GM23338 (cell line): ENCODE measurements around the gene RAB7B. TPM values are rescaled to one million over a fixed set of nuclear protein-coding genes. Genes with fewer than 3 reads are reported as not detected.

ENCODE experiments used
- ATAC-seq: fragments of 200-7000 bp; cut with Tn5 transposase; 3 replicates; pipeline ENCODE4 v1.9.1; 2020
- DNase-seq: peaks from one replicate; pipeline ENCODE4 v3.0.0-alpha.2; 2015; ENCODE audit warnings: low spot score
- H2AFZ ChIP-seq: fragments of 200-600 bp; sonication (generic); 2 replicates; pipeline ENCODE4 v1.8.0; 2016; ENCODE audit warnings: antibody characterized with exemption, mild to moderate bottlenecking, moderate library complexity
- H3F3A ChIP-seq: fragments of 200-600 bp; sonication (generic); replicated peaks from 2 replicates; pipeline ENCODE4 v1.8.0; 2017; ENCODE audit warnings: antibody characterized with exemption, mixed run types, low read depth
- H3K27ac ChIP-seq: fragments of 200-600 bp; sonication (generic); 2 replicates; pipeline ENCODE4 v1.6.1; 2016; ENCODE audit warnings: low read depth
- H3K27me3 ChIP-seq: fragments of 200-600 bp; sonication (generic); 2 replicates; pipeline ENCODE4 v1.8.0; 2016; ENCODE audit warnings: mild to moderate bottlenecking, mixed run types, moderate library complexity; ENCODE audit not compliant: insufficient read depth
- H3K36me3 ChIP-seq: fragments of 200-600 bp; sonication (generic); 2 replicates; pipeline ENCODE4 v1.8.0; 2016; ENCODE audit warnings: mild to moderate bottlenecking; ENCODE audit not compliant: insufficient read depth
- H3K4me1 ChIP-seq: fragments of 200-600 bp; sonication (generic); 2 replicates; pipeline ENCODE4 v1.8.0; 2016; ENCODE audit warnings: mild to moderate bottlenecking, moderate library complexity; ENCODE audit not compliant: insufficient read depth
- H3K4me2 ChIP-seq: fragments of 200-600 bp; sonication (generic); 2 replicates; pipeline ENCODE4 v1.7.1; 2017; ENCODE audit warnings: mixed run types
- H3K4me3 ChIP-seq: fragments of 200-600 bp; sonication (generic); 2 replicates; pipeline ENCODE4 v1.6.1; 2016; ENCODE audit warnings: mixed run types
- H3K79me2 ChIP-seq: fragments of 200-600 bp; sonication (generic); replicated peaks from 2 replicates; pipeline ENCODE4 v1.8.0; 2017; ENCODE audit warnings: mild to moderate bottlenecking; ENCODE audit not compliant: insufficient read depth
- H3K9me2 ChIP-seq: fragments of 200-600 bp; sonication (generic); 2 replicates; pipeline ENCODE4 v1.8.0; 2017; ENCODE audit not compliant: insufficient read depth
- H4K20me1 ChIP-seq: fragments of 200-600 bp; sonication (generic); replicated peaks from 2 replicates; pipeline ENCODE4 v1.8.0; 2017; ENCODE audit warnings: mild to moderate bottlenecking; ENCODE audit not compliant: insufficient read depth
- H3K27ac Mint-ChIP-seq: 2 replicates; pipeline ENCODE4 v1.8.0; 2020; ENCODE audit warnings: inconsistent platforms, mild to moderate bottlenecking, moderate library complexity, mixed read lengths
- H3K27me3 Mint-ChIP-seq: 3 replicates; pipeline ENCODE4 v1.8.0; 2022; ENCODE audit warnings: low read depth, mild to moderate bottlenecking, moderate library complexity, mixed read lengths, inconsistent platforms; ENCODE audit not compliant: insufficient read depth, poor library complexity
- H3K36me3 Mint-ChIP-seq: 3 replicates; pipeline ENCODE4 v1.8.0; 2021; ENCODE audit warnings: low read depth, mild to moderate bottlenecking, inconsistent platforms, moderate library complexity, mixed read lengths
- H3K4me1 Mint-ChIP-seq: 3 replicates; pipeline ENCODE4 v1.8.0; 2020; ENCODE audit warnings: mild to moderate bottlenecking, inconsistent platforms, mixed read lengths
- H3K4me3 Mint-ChIP-seq: 3 replicates; pipeline ENCODE4 v1.8.0; 2021; ENCODE audit warnings: moderate library complexity, mild to moderate bottlenecking, inconsistent platforms, mixed read lengths
- H3K9me3 Mint-ChIP-seq: 3 replicates; pipeline ENCODE4 v1.8.0; 2020; ENCODE audit warnings: moderate library complexity, mild to moderate bottlenecking, inconsistent platforms, mixed read lengths
- CREB1 ChIP-seq: fragments of 250-450 bp; sonication (Bioruptor Pico); IDR thresholded peaks from 2 replicates; pipeline ENCODE4 v1.5.0; 2020; ENCODE audit warnings: low read depth, mild to moderate bottlenecking, moderate library complexity
- CTCF ChIP-seq, 2 experiments: fragments of 200-600 bp in 1 of 2; sonication (generic) in 1 of 2; conservative IDR thresholded peaks; 2 replicates each; pipeline versions ENCODE4 v1.5.1 to v1.6.1; 2016 to 2017; ENCODE audit warnings: antibody characterized with exemption in 2 of 2, low read depth in 2 of 2, mild to moderate bottlenecking in 2 of 2, moderate library complexity in 1 of 2
- ETS1 ChIP-seq: IDR thresholded peaks from 2 replicates; pipeline ENCODE4 v1.6.1; 2016; ENCODE audit warnings: antibody characterized with exemption
- EZH2 ChIP-seq: fragments of 200-600 bp; sonication (generic); IDR thresholded peaks from one replicate; pipeline ENCODE4 v1.8.0; 2017; ENCODE audit warnings: antibody characterized with exemption, mild to moderate bottlenecking, low read depth; ENCODE audit not compliant: unreplicated experiment
- EZH2phosphoT487 ChIP-seq: fragments of 200-600 bp; sonication (generic); IDR thresholded peaks from one replicate; pipeline ENCODE4 v1.8.1; 2018; ENCODE audit warnings: antibody characterized with exemption; ENCODE audit not compliant: unreplicated experiment
- JUNB ChIP-seq: IDR thresholded peaks from one replicate; pipeline ENCODE4 v1.6.1; 2016; ENCODE audit warnings: antibody characterized with exemption; ENCODE audit not compliant: unreplicated experiment
- NANOG ChIP-seq: IDR thresholded peaks from 2 replicates; pipeline ENCODE4 v1.6.1; 2016; ENCODE audit warnings: antibody characterized with exemption, borderline replicate concordance
- POLR2AphosphoS5 ChIP-seq: IDR thresholded peaks from 2 replicates; pipeline ENCODE4 v1.6.1; 2016; ENCODE audit warnings: antibody characterized with exemption, low read depth
- REST ChIP-seq: IDR thresholded peaks from one replicate; pipeline ENCODE4 v1.6.1; 2018; ENCODE audit warnings: antibody characterized with exemption; ENCODE audit not compliant: unreplicated experiment
- STAT1 ChIP-seq: IDR thresholded peaks from one replicate; pipeline ENCODE4 v1.6.1; 2016; ENCODE audit warnings: antibody characterized with exemption; ENCODE audit not compliant: unreplicated experiment
- ZNF114 ChIP-seq: fragments of 250-450 bp; sonication (Bioruptor Pico); IDR thresholded peaks from 2 replicates; pipeline ENCODE4 v1.5.0; 2020; ENCODE audit warnings: mild to moderate bottlenecking, moderate library complexity
- ZNF331 ChIP-seq: fragments of 250-450 bp; sonication (Bioruptor Pico); IDR thresholded peaks from 2 replicates; pipeline ENCODE4 v1.5.0; 2020; ENCODE audit warnings: low read depth, mild to moderate bottlenecking, moderate library complexity
- ZNF462 ChIP-seq: fragments of 250-450 bp; sonication (Bioruptor Pico); IDR thresholded peaks from 2 replicates; pipeline ENCODE4 v1.5.0; 2020; ENCODE audit warnings: mild to moderate bottlenecking, moderate library complexity
- polyA plus RNA-seq: library from polyadenylated mRNA; unstranded; fragments of >200 nt; fragmentation: Nextera tagmentation; extraction: Ambion mirVana; gene quantifications from 2 replicates; pipeline ENCODE4 v1.2.1, GENCODE V29; 2016
- total RNA-seq: library from RNA; depleted of rRNA; stranded (reverse); fragments of >200 nt; shearing (Covaris generic); gene quantifications from 2 replicates; pipeline ENCODE4 v1.2.3, GENCODE V29; 2014

RAB7B gene
- total and polyA plus RNA-seq, 2 experiments from 2014 or later, result not detected

GRCh38 chr1:205973377-205974232 is 29.6 kb downstream of the RAB7B start:
- peaks cover 10% of the 10 kb centered on the region; the same call in 1 of the 2 replicates for H3F3A ChIP-seq
- no peak overlapping the region for H3K4me3 Mint-ChIP-seq
- DNase-seq (no peak), ATAC-seq (no peak)
- peaks cover 7% of the 10 kb centered on the region; the same call in 2 of the 3 replicates for H3K9me3 Mint-ChIP-seq
- H3K4me3 ChIP-seq, result no peak overlapping the region
- peaks cover 2% of the 10 kb centered on the region; the same call in 2 of the 3 replicates for H3K4me1 Mint-ChIP-seq
- H3K27ac Mint-ChIP-seq, result no peak overlapping the region
- H3K4me2 ChIP-seq, result no peak overlapping the region
- no peaks in the 10 kb centered on the region for H3K79me2 ChIP-seq
- no peaks in the 10 kb centered on the region for H3K36me3 ChIP-seq
- H4K20me1 ChIP-seq, result no peaks in the 10 kb centered on the region
- H3K27me3 Mint-ChIP-seq, result peaks cover 9% of the 10 kb centered on the region
- H3K4me1 ChIP-seq, result no peaks in the 10 kb centered on the region
- no peaks in the 10 kb centered on the region for H3K9me2 ChIP-seq
- H3K27me3 ChIP-seq, result no peaks in the 10 kb centered on the region
- H3K27ac ChIP-seq, result no peak overlapping the region
- no peak for TF ChIP-seq REST
- TF ChIP-seq STAT1, result no peak
- TF ChIP-seq JUNB, result no peak
- no peak for TF ChIP-seq NANOG
- no peak for TF ChIP-seq EZH2
- no peak for TF ChIP-seq ETS1
- TF ChIP-seq ZNF462 (CRISPR knock-in tag), result no peak
- TF ChIP-seq ZNF114 (CRISPR knock-in tag), result no peak
- no peak for TF ChIP-seq CTCF (conservative IDR thresholded peaks at IDR 0.05; ENCODE audit: low read depth in 2 of 2)
- no peak for TF ChIP-seq ZNF331
- no peak for TF ChIP-seq EZH2phosphoT487
- TF ChIP-seq POLR2AphosphoS5, result no peak
- no peak for TF ChIP-seq CREB1 (CRISPR knock-in tag)
- H3K36me3 Mint-ChIP-seq, result no peaks in the 10 kb centered on the region; the same call in 2 of the 3 replicates
- H2AFZ ChIP-seq, result no peak overlapping the region
